DMS 273 (cell line): ENCODE measurements around the gene RNF34.

Experiments used
- DNase-seq: peaks from one replicate; lab custom pipeline; 2025; ENCODE audit not compliant: unreplicated experiment; lab: John Stamatoyannopoulos, UW

Gene RNF34

GRCh38 chr12:121388421-121388981 lies 11.4 kb upstream of the RNF34 start:
- DNase-seq: no peak

GRCh38 chr12:121390856-121391255 lies 9.1 kb upstream of the RNF34 start:
- no peak for DNase-seq

GRCh38 chr12:121391619-121392324 lies 8.1 kb upstream of the RNF34 start:
- DNase-seq: peak; percentile 81

GRCh38 chr12:121392325-121392716 lies 7.6 kb upstream of the RNF34 start:
- DNase-seq: no peak

- no peak for DNase-seq
These were observed 2.4 kb upstream of the RNF34 start for GRCh38 chr12:121397521-121397920.

- no peak for DNase-seq
These were observed 1.6 kb upstream of the RNF34 start for GRCh38 chr12:121398355-121398754.

GRCh38 chr12:121400332-121401139 lies 618 bp downstream of the RNF34 start:
- DNase-seq: peak; percentile 62

- DNase-seq: no peak
These were observed 3.8 kb downstream of the RNF34 start for GRCh38 chr12:121403721-121404120.

- DNase-seq: peak; percentile 54
These were observed 4.8 kb downstream of the RNF34 start for GRCh38 chr12:121404734-121405133.

- no peak for DNase-seq
These were observed 5.3 kb downstream of the RNF34 start for GRCh38 chr12:121405211-121405610.

- DNase-seq: no peak
These were observed 14.0 kb downstream of the RNF34 start for GRCh38 chr12:121413917-121414316.

- DNase-seq: no peak
These were observed 17.9 kb downstream of the RNF34 start for GRCh38 chr12:121417847-121418246.

- no peak for DNase-seq
These were observed 20.2 kb downstream of the RNF34 start for GRCh38 chr12:121420109-121420508.

- no peak for DNase-seq
These were observed 23.3 kb downstream of the RNF34 start for GRCh38 chr12:121423253-121423652.

- no peak for DNase-seq
These were observed 24.0 kb downstream of the RNF34 start for GRCh38 chr12:121423682-121424623.

- no peak for DNase-seq
These were observed 24.7 kb downstream of the RNF34 start for GRCh38 chr12:121424624-121424975.

GRCh38 chr12:121427556-121428050 lies 27.7 kb downstream of the RNF34 start:
- no peak for DNase-seq

- no peak for DNase-seq
These were observed 29.0 kb downstream of the RNF34 start for GRCh38 chr12:121428883-121429282.

GRCh38 chr12:121430833-121431415 lies 31.0 kb downstream of the RNF34 start:
- no peak for DNase-seq

- no peak for DNase-seq
These were observed 33.0 kb downstream of the RNF34 start for GRCh38 chr12:121432740-121433480.
